NCI-H345 treated with DMSO at 0.1 percent for 48 hours (cell line): ENCODE data around the gene C2.
A peak's percentile ranks its signal among the peaks of the same experiment; 100 is the strongest.

ENCODE experiments used
- DNase-seq: peaks from one replicate; lab custom pipeline; 2025; ENCODE audit not compliant: unreplicated experiment; lab: John Stamatoyannopoulos, UW

The C2 gene

DNA sequence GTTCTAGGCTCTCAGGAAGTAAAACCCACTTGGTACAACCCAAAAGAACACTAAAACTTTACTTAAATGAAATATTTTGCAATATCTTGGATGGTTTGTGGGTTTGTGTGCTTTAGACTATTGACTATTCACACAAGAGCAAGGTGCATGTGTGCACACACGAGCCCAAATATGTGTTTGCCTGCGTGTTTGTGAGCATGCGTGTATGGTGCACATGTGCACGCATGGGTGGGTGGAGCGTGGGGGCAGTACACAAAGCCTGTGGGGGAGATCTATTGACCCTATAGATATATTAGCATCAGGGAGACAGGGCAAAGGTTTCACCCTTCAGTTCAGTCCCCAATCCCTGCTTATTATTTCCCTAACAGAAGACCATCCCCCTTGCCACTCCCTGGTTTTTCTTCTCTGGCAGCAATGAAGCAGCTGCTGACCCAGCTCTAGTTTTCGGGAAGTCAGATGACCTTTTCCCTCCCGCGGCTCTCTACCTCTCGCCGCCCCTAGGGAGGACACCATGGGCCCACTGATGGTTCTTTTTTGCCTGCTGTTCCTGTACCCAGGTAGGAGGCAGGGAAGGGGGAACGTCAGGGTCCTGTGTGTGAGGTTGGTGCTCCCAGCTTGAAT lies at the start of gene C2:
Gene C2 (plus strand): TSS at position 476 of the 621 bp plus-strand sequence. CDS start 36 bp downstream, at position 512.
- DNase-seq = no peak

- DNase-seq = no peak
Observed at GRCh38 chr6:31878222-31878621, 49.3 kb upstream of the C2 start.

DNA sequence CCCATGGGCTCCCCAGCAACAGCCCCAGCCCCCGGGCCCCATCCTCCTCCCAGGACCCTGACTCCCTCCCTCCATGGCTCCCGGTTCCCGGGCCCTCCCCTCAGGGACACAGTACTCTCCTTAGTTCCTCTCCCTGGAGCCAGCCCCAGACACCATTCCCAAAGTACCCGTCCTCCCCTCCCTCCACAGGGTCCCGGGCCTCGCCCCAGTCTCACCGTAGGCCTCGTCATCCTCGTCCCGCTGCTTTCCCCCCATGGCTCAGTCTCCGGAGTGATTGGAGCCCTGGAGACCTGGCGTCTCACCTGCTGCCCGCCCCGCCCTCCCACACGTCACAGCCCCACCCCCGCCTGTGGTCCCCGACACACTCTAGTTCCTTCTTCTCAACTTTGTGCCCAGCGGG lies 48.8 kb upstream of the C2 start, which contains the start of gene SLC44A4:
Gene SLC44A4 (minus strand): TSS at position 272 of the 400 bp plus-strand sequence. CDS start 17 bp downstream, at position 255.
- DNase-seq = no peak

GRCh38 chr6:31879143-31879542 lies 48.4 kb upstream of the C2 start:
- DNase-seq = no peak

GRCh38 chr6:31879901-31880300 lies 47.6 kb upstream of the C2 start:
- DNase-seq = no peak

GRCh38 chr6:31880616-31881015 lies 46.9 kb upstream of the C2 start:
- no peak for DNase-seq

- no peak for DNase-seq
Observed at GRCh38 chr6:31881136-31881859, 46.2 kb upstream of the C2 start.

GRCh38 chr6:31882344-31882743 lies 45.2 kb upstream of the C2 start:
- DNase-seq = no peak

DNA sequence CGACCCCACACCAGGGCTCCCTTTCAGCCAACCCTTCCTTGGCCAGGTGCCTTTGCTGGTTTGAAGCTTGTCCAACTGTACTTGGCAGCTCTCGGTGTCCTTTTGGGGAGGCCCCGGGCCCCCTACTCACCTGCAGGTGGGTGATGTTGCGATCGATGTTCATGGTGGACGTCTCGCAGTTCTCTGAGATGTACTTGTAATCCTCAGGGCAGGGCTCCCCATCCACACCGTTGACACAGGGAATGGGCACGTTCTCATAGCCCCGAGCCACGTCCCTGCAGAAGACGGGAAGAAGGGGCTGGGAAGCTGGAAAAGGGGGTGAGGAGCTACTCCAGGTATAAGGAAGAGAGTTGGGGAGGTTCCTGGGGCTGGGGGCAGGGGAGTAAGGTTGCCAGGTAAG lies 43.8 kb upstream of the C2 start:
- DNase-seq = no peak

- no peak for DNase-seq
Observed at GRCh38 chr6:31884528-31885035, 42.9 kb upstream of the C2 start.

DNA sequence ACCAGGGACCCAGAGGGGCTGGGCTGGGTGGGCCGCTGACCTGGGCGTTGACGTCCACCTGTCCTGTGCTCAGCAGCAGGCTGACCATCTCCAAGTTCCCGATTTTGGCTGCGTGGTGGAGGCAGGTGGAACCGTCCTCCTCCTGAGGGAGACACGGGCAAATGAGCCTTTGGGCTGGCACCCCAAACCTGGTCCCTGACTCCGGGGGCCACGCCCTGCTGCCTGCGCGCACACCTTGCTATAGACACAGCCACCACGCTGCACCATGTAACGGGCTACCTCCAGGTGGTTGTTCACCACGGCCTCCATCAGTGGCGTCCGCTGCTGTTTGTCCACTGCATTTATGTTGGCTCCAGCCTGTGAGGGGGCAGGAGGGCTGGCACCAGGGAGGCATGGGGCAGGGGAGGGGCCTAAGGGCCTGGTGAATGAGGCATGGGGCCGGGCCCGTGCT lies 41.0 kb upstream of the C2 start:
- no peak for DNase-seq

DNA sequence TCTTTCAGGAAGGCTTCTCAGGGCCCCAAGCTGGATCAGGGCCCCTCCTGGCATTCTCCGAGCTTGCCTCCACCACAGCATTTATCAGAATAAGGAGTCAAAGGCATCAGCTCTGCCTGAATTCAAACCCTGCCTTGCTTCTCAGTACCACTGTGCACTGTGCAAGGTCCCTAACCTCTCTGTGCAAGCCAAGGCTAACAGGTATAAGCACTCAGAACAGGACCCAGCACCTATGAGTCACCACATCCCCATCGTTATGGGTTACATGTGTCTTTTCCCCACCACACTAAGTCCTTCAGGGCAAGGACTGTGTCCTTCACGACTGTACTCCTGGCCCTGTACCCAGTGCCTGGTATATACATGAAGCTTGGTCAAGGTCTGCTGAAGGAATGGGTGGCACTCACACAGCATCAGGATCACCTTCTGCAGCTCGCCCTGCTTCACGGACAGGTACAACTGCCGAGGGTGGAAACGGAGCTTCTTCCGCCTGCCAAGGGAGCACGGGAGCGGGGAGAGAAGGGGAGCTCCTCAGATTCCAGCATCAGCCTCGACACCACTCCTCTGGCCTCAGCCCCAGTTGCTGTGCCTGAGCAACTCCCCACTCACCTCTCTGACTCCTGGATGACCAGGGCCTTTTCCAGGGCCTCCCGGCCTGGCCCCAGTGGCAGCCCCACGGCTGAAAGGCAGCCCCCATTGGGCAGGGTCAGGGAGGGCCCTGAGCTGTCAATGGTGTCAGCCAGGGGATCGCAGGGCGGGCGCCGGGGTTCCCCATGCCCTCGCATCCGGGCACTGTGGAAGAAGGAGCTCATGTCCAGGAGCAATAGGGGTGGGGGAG lies 40.1 kb upstream of the C2 start:
- DNase-seq = no peak

DNA sequence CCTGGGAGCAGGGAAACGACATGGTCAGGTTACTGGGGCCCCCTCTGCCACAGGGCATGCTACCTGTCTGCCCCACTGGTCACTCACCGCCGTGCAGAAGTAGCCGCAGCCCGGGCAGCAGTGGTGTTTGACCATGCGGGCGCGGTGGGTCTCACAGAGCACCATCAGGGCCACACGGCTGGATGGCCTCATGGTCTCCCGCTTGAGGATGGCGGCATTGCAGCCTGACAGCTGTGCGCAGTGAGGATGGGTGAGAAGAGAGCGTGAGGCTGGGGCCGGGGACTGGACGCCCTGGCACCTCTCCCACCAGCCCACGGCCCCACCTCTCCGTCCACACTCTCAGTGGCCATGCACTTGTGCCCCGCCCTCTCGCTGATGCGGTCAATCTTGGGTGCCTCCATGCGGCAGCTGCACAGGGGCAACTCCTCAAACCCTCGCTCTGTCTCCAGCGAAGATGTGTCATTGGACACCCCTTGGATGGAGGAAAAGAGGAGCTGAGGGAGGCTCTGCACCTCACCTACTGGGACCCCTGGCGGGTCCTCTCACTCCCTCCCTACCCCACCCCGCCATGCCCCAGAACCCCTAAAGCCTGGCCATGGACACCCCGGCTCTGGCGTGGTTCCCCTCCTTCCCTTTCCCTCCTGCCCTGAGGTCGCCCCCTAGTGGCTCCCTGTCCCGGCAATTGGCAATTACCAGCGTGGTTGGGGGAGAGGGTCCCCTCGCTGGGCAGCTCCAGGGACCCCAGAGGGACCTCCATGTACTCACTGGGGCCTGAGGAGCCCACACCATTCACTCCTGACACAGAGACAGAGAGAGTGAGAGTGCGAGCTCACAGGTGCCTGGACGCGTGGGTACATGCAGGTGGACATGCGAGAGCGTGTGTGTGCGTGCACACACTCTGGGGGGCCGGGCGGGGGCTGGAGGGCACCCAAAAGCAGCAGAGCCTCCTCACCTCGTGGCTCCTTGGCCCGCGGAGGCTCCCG lies 39.0 kb upstream of the C2 start:
- no peak for DNase-seq

DNA sequence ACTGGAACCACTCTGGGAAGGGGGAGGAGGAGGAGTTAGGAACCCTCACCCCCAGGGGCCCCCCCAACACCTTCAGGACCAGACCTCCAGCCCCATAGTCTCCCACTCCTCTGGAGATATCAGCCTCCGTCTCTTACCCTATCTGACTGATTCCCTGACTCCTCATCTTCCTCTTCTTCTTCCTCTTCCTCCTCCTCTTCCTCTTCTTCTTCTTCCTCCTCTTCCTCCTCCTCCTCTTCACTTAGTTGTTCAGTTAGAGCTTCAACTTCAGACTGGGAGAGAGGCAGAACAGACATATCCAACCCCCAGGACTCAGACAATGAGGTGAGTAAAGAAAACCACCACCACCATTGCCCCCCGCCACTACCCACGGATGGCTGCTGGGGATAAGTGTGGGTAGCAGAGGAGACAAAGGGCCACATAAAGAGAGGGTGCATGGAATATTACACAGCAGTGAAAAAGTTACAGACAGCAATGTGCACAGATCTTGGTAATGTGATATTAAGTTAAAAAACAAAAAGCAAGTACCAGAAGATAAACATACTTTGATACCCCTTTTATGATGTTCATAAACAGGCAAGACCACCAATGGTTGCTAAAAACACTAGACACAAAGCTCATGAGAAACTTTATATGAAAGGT lies 38.1 kb upstream of the C2 start:
- DNase-seq = no peak

GRCh38 chr6:31892821-31893220 lies 34.7 kb upstream of the C2 start:
- DNase-seq = no peak

GRCh38 chr6:31896493-31896855 lies 31.0 kb upstream of the C2 start:
- no peak for DNase-seq

DNA sequence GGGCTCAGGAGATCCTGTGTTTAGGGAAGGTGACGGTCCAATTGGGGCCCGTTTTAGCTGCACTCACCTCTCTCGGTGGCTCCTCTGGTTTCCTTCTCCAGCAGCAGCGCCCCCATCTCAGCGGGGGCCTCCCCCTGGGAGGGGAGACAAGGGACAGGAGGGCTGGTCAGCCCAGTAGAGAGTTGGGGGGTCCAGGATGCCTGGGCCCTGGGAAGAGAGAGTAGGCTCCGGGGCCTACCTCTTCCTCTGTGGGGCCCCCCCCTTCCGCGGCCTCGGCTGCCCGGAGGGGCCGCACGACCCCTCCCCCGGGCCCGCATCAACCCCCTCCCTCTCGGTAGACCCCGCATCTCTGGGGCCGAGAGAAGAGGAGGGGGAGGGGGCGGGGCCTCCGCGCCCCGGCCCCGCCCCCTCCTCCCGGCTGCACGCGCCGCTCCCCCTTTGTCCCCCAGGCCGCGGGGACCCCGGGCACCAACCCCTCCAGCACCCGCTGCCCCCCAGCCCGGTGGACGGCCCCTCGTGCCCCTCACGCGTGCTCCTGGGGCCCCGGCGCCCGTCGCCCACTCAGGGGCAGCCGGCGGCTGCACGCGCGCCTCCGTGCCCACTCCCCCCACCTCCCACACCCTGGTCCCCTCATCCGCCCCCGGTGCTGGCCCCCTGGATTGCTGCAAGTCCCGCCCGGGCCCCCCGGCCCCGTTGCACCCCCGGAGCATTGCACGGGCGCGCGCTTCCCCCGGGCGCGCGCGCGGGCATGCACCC lies 30.5 kb upstream of the C2 start:
- no peak for DNase-seq

DNA sequence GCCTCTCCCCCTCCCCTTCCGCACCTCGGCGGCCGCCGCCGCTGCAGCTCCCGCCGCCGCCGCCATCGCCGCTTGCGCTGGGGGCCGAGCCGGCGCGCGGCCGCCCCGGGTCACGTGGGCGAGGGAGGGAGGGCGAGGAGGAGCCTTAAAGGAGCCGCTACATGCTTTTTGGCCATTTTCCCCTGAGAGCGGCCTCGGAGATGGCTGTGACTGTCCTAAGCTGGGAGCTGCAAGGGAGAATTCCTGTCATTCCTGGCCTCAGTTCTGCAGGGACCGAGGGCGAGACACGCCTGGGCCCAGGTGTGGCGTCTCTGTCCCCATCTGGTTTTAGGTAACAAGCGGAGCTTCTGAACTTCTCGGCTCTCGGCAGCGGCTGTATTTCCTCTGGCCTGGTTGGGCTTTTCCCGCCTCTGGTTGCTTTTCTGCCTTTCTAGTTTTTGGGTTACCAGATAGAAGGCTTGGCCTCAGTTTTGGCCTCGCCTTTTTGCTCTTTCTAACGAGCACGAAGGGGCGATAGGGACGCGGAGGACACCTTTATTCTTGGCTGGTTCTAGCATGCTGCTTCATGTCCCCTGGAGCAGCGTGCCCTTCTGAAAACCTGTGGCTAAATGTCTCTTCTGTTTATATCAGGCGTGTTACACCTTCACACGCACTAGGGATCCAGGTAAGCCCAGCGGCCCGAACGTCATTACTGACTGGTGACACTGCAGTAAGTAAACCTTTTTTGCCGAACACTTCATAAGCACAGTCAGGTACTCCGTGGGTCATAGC lies 29.7 kb upstream of the C2 start, which contains the start of gene EHMT2:
Gene EHMT2 (minus strand): TSS at position 87 of the 771 bp plus-strand sequence. CDS start 21 bp downstream, at position 66.
- DNase-seq = peak; percentile 77
